Activated T-cell treated with anti-CD3 and anti-CD28 coated beads, Interleukin-2, amount 50 U/mL, for 24 hours (primary cell): ENCODE data around the gene CROCC2.

Experiments
- DNase-seq: peaks from one replicate; pipeline ENCODE4 v3.0.0-alpha.2; 2020
- H3K27ac Mint-ChIP-seq: 2 replicates; pipeline ENCODE4 v1.8.0; 2020; ENCODE audit warnings: mild to moderate bottlenecking, mixed read lengths
- H3K27me3 Mint-ChIP-seq: 2 replicates; pipeline ENCODE4 v1.8.0; 2020; ENCODE audit warnings: mixed read lengths
- H3K36me3 Mint-ChIP-seq: 2 replicates; pipeline ENCODE4 v1.8.0; 2020; ENCODE audit warnings: low read depth, mixed read lengths
- H3K4me1 Mint-ChIP-seq: 2 replicates; pipeline ENCODE4 v1.8.0; 2020; ENCODE audit warnings: low read depth, mixed read lengths
- H3K4me3 Mint-ChIP-seq: 2 replicates; pipeline ENCODE4 v1.8.0; 2020; ENCODE audit warnings: mild to moderate bottlenecking, moderate library complexity, mixed read lengths
- H3K9me3 Mint-ChIP-seq: 2 replicates; pipeline ENCODE4 v1.8.0; 2020; ENCODE audit warnings: mixed read lengths

CROCC2 gene

GRCh38 chr2:240884745-240885144, 21.4 kb upstream of the CROCC2 start:
- H3K4me1 Mint-ChIP-seq, result peaks cover 1% of the 10 kb centered on the region
- no peaks in the 10 kb centered on the region for H3K27me3 Mint-ChIP-seq
- DNase-seq, result no peak
- no peaks in the 10 kb centered on the region for H3K36me3 Mint-ChIP-seq
- no peak overlapping the region for H3K27ac Mint-ChIP-seq
- no peaks in the 10 kb centered on the region for H3K9me3 Mint-ChIP-seq
- no peak overlapping the region for H3K4me3 Mint-ChIP-seq

- no peak overlapping the region for H3K4me3 Mint-ChIP-seq
- H3K36me3 Mint-ChIP-seq, result no peaks in the 10 kb centered on the region
- DNase-seq, result no peak
- peaks cover 1% of the 10 kb centered on the region for H3K4me1 Mint-ChIP-seq
- H3K27me3 Mint-ChIP-seq, result no peaks in the 10 kb centered on the region
- H3K9me3 Mint-ChIP-seq, result no peaks in the 10 kb centered on the region
- H3K27ac Mint-ChIP-seq, result no peak overlapping the region
These were observed 20.6 kb upstream of the CROCC2 start for GRCh38 chr2:240885566-240885965.

- Mint-ChIP-seq H3K36me3 (no peaks in the 10 kb centered on the region), H3K4me3 (no peak overlapping the region), H3K27me3 (no peaks in the 10 kb centered on the region), H3K4me1 (peaks cover 1% of the 10 kb centered on the region), H3K9me3 (no peaks in the 10 kb centered on the region), H3K27ac (no peak overlapping the region)
- DNase-seq, result no peak
These were observed 20.0 kb upstream of the CROCC2 start for GRCh38 chr2:240886023-240886565.

- H3K27me3 Mint-ChIP-seq, result no peaks in the 10 kb centered on the region
- no peak for DNase-seq
- H3K27ac Mint-ChIP-seq, result no peak overlapping the region
- H3K4me1 Mint-ChIP-seq, result no peaks in the 10 kb centered on the region
- no peaks in the 10 kb centered on the region for H3K36me3 Mint-ChIP-seq
- no peak overlapping the region for H3K4me3 Mint-ChIP-seq
- H3K9me3 Mint-ChIP-seq, result no peaks in the 10 kb centered on the region
These were observed 19.2 kb upstream of the CROCC2 start for GRCh38 chr2:240886678-240887609.

- H3K4me3 Mint-ChIP-seq, result no peak overlapping the region
- no peaks in the 10 kb centered on the region for H3K9me3 Mint-ChIP-seq
- H3K27me3 Mint-ChIP-seq, result no peaks in the 10 kb centered on the region
- no peaks in the 10 kb centered on the region for H3K4me1 Mint-ChIP-seq
- no peak for DNase-seq
- no peak overlapping the region for H3K27ac Mint-ChIP-seq
- H3K36me3 Mint-ChIP-seq, result no peaks in the 10 kb centered on the region
These were observed 18.5 kb upstream of the CROCC2 start for GRCh38 chr2:240887631-240888030.

GRCh38 chr2:240888130-240888889, 17.8 kb upstream of the CROCC2 start:
- Mint-ChIP-seq H3K4me3 (no peak overlapping the region), H3K27me3 (no peaks in the 10 kb centered on the region), H3K27ac (no peak overlapping the region), H3K4me1 (no peaks in the 10 kb centered on the region), H3K9me3 (no peaks in the 10 kb centered on the region), H3K36me3 (no peaks in the 10 kb centered on the region)
- no peak for DNase-seq

GRCh38 chr2:240888890-240889573, 17.1 kb upstream of the CROCC2 start:
- Mint-ChIP-seq H3K4me3 (no peak overlapping the region), H3K27me3 (no peaks in the 10 kb centered on the region)
- DNase-seq, result no peak

GRCh38 chr2:240889601-240890560, 16.3 kb upstream of the CROCC2 start:
- Mint-ChIP-seq H3K4me3 (no peak overlapping the region), H3K27ac (no peak overlapping the region), H3K4me1 (no peaks in the 10 kb centered on the region), H3K36me3 (no peaks in the 10 kb centered on the region), H3K9me3 (no peaks in the 10 kb centered on the region), H3K27me3 (no peaks in the 10 kb centered on the region)
- no peak for DNase-seq

More at GRCh38 chr2:240888890-240889573, 17.1 kb upstream of the CROCC2 start:
- H3K4me1 Mint-ChIP-seq, result no peaks in the 10 kb centered on the region
- no peak overlapping the region for H3K27ac Mint-ChIP-seq
- H3K9me3 Mint-ChIP-seq, result no peaks in the 10 kb centered on the region
- no peaks in the 10 kb centered on the region for H3K36me3 Mint-ChIP-seq

- DNase-seq, result no peak
- Mint-ChIP-seq H3K4me1 (no peaks in the 10 kb centered on the region), H3K36me3 (no peaks in the 10 kb centered on the region), H3K27ac (no peak overlapping the region), H3K27me3 (no peaks in the 10 kb centered on the region), H3K9me3 (no peaks in the 10 kb centered on the region), H3K4me3 (no peak overlapping the region)
These were observed 15.4 kb upstream of the CROCC2 start for GRCh38 chr2:240890691-240891090.

GRCh38 chr2:240891492-240892340, 14.4 kb upstream of the CROCC2 start:
- Mint-ChIP-seq H3K36me3 (no peaks in the 10 kb centered on the region), H3K27ac (no peak overlapping the region), H3K9me3 (no peaks in the 10 kb centered on the region), H3K27me3 (no peaks in the 10 kb centered on the region), H3K4me1 (no peaks in the 10 kb centered on the region), H3K4me3 (no peak overlapping the region)
- no peak for DNase-seq

GRCh38 chr2:240892356-240892755, 13.8 kb upstream of the CROCC2 start:
- no peak overlapping the region for H3K4me3 Mint-ChIP-seq
- H3K36me3 Mint-ChIP-seq, result no peaks in the 10 kb centered on the region
- no peaks in the 10 kb centered on the region for H3K9me3 Mint-ChIP-seq
- no peaks in the 10 kb centered on the region for H3K27me3 Mint-ChIP-seq
- H3K27ac Mint-ChIP-seq, result no peak overlapping the region
- DNase-seq, result no peak
- no peaks in the 10 kb centered on the region for H3K4me1 Mint-ChIP-seq

- Mint-ChIP-seq H3K4me1 (no peaks in the 10 kb centered on the region), H3K9me3 (no peaks in the 10 kb centered on the region), H3K4me3 (no peak overlapping the region), H3K27ac (no peak overlapping the region), H3K27me3 (no peaks in the 10 kb centered on the region), H3K36me3 (no peaks in the 10 kb centered on the region)
- no peak for DNase-seq
These were observed 13.2 kb upstream of the CROCC2 start for GRCh38 chr2:240892925-240893324.

GRCh38 chr2:240893363-240893844, 12.7 kb upstream of the CROCC2 start:
- Mint-ChIP-seq H3K36me3 (no peaks in the 10 kb centered on the region), H3K9me3 (no peaks in the 10 kb centered on the region), H3K27ac (no peak overlapping the region), H3K4me3 (no peak overlapping the region), H3K4me1 (no peaks in the 10 kb centered on the region), H3K27me3 (no peaks in the 10 kb centered on the region)
- DNase-seq, result no peak
